ELR (cell line): Measurements from ENCODE around the gene DZIP1.

Experiments
- DNase-seq: peaks from one replicate; pipeline ENCODE4 v3.0.0-alpha.2; 2015; ENCODE audit warnings: low read depth

Gene DZIP1

GRCh38 chr13:95547531-95548167, 96.9 kb downstream of the DZIP1 start:
- DNase-seq = peak; percentile 37

- no peak for DNase-seq
These were observed 97.6 kb downstream of the DZIP1 start for GRCh38 chr13:95546919-95547318.

GRCh38 chr13:95544293-95544692, 100.2 kb downstream of the DZIP1 start:
- DNase-seq = no peak

GRCh38 chr13:95541911-95542474, 102.5 kb downstream of the DZIP1 start:
- DNase-seq = no peak

GRCh38 chr13:95541308-95541707, 103.2 kb downstream of the DZIP1 start:
- no peak for DNase-seq

GRCh38 chr13:95540888-95541287, 103.6 kb downstream of the DZIP1 start:
- DNase-seq = no peak

- DNase-seq = peak; percentile 65
These were observed 107.8 kb downstream of the DZIP1 start for GRCh38 chr13:95536632-95537241.

DNA sequence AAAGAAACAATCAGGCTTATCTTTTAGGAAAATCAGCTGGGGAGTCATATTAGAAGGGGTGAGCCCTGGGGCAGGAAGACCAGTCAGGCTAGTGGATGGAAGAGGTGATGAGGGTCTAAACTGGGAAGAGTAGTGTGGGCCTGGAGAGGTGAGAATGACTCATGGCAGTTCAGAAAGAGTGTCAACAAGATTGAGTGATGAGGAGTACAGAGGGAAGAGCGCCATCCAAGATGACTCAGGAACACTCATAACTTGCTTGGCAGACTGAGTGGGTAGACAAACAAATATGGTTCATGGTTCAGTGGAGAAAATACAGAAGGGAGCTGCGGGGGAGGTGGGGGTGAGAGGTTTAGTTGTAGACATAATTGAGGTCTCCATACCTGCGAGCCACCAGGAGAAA, 109.3 kb downstream of the DZIP1 start:
- DNase-seq = peak; percentile 79

DNA sequence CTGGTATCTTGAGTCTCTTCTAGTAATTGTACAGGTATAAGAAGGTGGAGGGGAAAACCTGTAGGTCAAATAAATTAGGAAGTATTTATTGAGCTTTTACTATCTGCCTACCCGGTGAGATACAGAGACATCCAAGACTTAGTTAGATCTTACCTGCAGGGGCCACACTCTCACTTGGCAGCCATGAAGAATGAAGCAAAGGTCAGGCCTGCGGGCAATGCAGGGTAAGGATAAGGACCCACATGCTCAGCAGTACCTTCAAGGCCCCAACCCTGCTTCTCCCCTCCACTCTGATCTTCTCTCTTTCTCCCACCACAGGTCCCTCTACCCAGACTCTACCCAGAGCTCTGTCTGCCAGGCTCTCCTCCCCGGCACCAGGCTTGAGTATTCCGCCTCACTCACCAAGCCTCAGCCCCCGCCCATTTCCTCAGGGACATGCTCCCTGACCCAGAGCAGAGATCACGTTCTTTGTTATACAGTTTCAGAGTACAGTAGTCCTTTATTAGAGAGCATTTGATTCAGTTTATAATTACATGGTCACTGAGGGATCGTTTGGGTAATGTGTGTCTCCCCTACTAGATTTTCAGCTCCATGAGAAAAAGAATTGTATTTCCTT, 110.9 kb downstream of the DZIP1 start:
- DNase-seq = no peak

- DNase-seq = peak; percentile 54
These were observed 114.3 kb downstream of the DZIP1 start for GRCh38 chr13:95530178-95530577.
